PC-9 (cell line): Measurements from ENCODE around the gene DLGAP1. TPM values are rescaled to one million over a fixed set of nuclear protein-coding genes. Genes with fewer than 3 reads are reported as not detected.

Source experiments
- BruUV-seq: library from RNA; stranded (reverse); fragments of 400-500 nt; replicated peaks from 2 replicates; lab custom pipeline; 2021; lab: Mats Ljungman, UMichigan
- CTCF ChIA-PET: fragments of 300-600 bp; sonication (Branson Sonifier 250); formaldehyde crosslinking; loops from one replicate; lab custom pipeline; 2022; ENCODE audit warnings: antibody characterized with exemption; lab: Charles Lee
- POLR2A ChIA-PET: fragments of 300-600 bp; sonication (Branson Sonifier 250); formaldehyde crosslinking; loops from one replicate; lab custom pipeline; 2022; ENCODE audit warnings: antibody characterized with exemption; ENCODE audit not compliant: unreplicated experiment; lab: Charles Lee
- DNase-seq, 2 experiments: peaks; one replicate each; pipeline versions ENCODE4 v3.0.0 to v3.0.0-alpha.2; 2015 to 2022; ENCODE audit warnings: mixed read lengths in 1 of 2
- H2AFZ ChIP-seq: fragments of 200-600 bp; sonication (generic); 2 replicates; pipeline ENCODE4 v1.8.1; 2017; ENCODE audit warnings: antibody characterized with exemption
- H3F3A ChIP-seq: fragments of 200-600 bp; sonication (generic); 2 replicates; pipeline ENCODE4 v1.8.1; 2017; ENCODE audit warnings: antibody characterized with exemption, mild to moderate bottlenecking, low read depth; ENCODE audit not compliant: insufficient read depth
- H3K27ac ChIP-seq: fragments of 200-600 bp; sonication (generic); 2 replicates; pipeline ENCODE4 v1.6.1; 2016; ENCODE audit warnings: mixed run types
- H3K27me3 ChIP-seq: fragments of 200-600 bp; sonication (generic); 2 replicates; pipeline ENCODE4 v1.6.1; 2016; ENCODE audit warnings: low read depth, mixed run types; ENCODE audit not compliant: insufficient read depth
- H3K36me3 ChIP-seq: fragments of 200-600 bp; sonication (generic); 2 replicates; pipeline ENCODE4 v1.6.1; 2016; ENCODE audit warnings: low read depth, mixed run types
- H3K4me1 ChIP-seq: fragments of 200-600 bp; sonication (generic); replicated peaks from 2 replicates; pipeline ENCODE4 v1.6.1; 2016; ENCODE audit warnings: mixed run types; ENCODE audit not compliant: insufficient read depth
- H3K4me2 ChIP-seq: fragments of 200-600 bp; sonication (generic); 2 replicates; pipeline ENCODE4 v1.6.1; 2017; ENCODE audit warnings: mixed run types
- H3K4me3 ChIP-seq: fragments of 200-600 bp; sonication (generic); 2 replicates; pipeline ENCODE4 v1.6.1; 2016; ENCODE audit warnings: mixed run types
- H3K79me2 ChIP-seq: fragments of 200-600 bp; sonication (generic); 2 replicates; pipeline ENCODE4 v1.6.1; 2017; ENCODE audit warnings: low read depth, mixed run types
- H3K9me2 ChIP-seq: fragments of 200-600 bp; sonication (generic); 2 replicates; pipeline ENCODE4 v1.8.1; 2017; ENCODE audit warnings: mild to moderate bottlenecking; ENCODE audit not compliant: insufficient read depth
- H3K9me3 ChIP-seq: fragments of 200-600 bp; sonication (generic); 2 replicates; pipeline ENCODE4 v1.8.1; 2016; ENCODE audit warnings: low read depth; ENCODE audit not compliant: insufficient read depth
- H4K20me1 ChIP-seq: fragments of 200-600 bp; sonication (generic); 2 replicates; pipeline ENCODE4 v1.8.1; 2017; ENCODE audit not compliant: insufficient read depth
- CTCF ChIP-seq: fragments of 200-600 bp; sonication (generic); conservative IDR thresholded peaks from 2 replicates; pipeline ENCODE4 v1.6.1; 2017; ENCODE audit warnings: mixed run types, antibody characterized with exemption, mild to moderate bottlenecking, moderate library complexity
- EZH2 ChIP-seq: fragments of 200-600 bp; sonication (generic); IDR thresholded peaks from 2 replicates; pipeline ENCODE4 v1.8.0; 2017; ENCODE audit warnings: antibody characterized with exemption, low read depth
- intact Hi-C: fragments of 100-400 bp; cut with micrococcal nuclease; formaldehyde crosslinking; loops from one replicate; pipeline ENCODE4 v1.10.0; 2022; ENCODE audit not compliant: unreplicated experiment
- total RNA-seq: library from RNA; stranded (reverse); gene quantifications from 2 replicates; pipeline ENCODE4 v1.2.3, GENCODE V29; 2021

The DLGAP1 gene
- total RNA-seq, 1 experiment from 2014 or later = not detected

- H3K9me2 ChIP-seq = no peaks in the 10 kb centered on the region
- ChIA-PET CTCF (no interaction called here), POLR2A (interaction anchor here (0.6 kb wide), 1 partner anchor 584 kb away, joined by 3 read pairs; no protein-coding TSS in a partner anchor)
- no peak overlapping the region for H3K4me3 ChIP-seq
- no peaks in the 10 kb centered on the region for H3K36me3 ChIP-seq
- H3K4me1 ChIP-seq = no peaks in the 10 kb centered on the region
- TF ChIP-seq CTCF (no peak), EZH2 (no peak)
- no peaks in the 10 kb centered on the region for H3K79me2 ChIP-seq
- H3K9me3 ChIP-seq = no peaks in the 10 kb centered on the region
- no peaks in the 10 kb centered on the region for H3K27me3 ChIP-seq
- intact Hi-C loops = no loop called here
- H3K4me2 ChIP-seq = no peak overlapping the region
- BruUV-seq = no TSS peak
- H4K20me1 ChIP-seq = no peaks in the 10 kb centered on the region
- no peak overlapping the region for H3K27ac ChIP-seq
- H3F3A ChIP-seq = no peaks in the 10 kb centered on the region
- H2AFZ ChIP-seq = no peak overlapping the region
- DNase-seq = no peak
These were observed 592.1 kb downstream of the DLGAP1 start for GRCh38 chr18:3863006-3863405.

GRCh38 chr18:3861495-3861894 lies 593.6 kb downstream of the DLGAP1 start:
- Histone ChIP-seq H3K4me3 (no peak overlapping the region), H3K79me2 (no peaks in the 10 kb centered on the region), H3K36me3 (no peaks in the 10 kb centered on the region), H3K4me1 (no peaks in the 10 kb centered on the region), H2AFZ (no peak overlapping the region), H3K9me3 (no peaks in the 10 kb centered on the region), H3K9me2 (no peaks in the 10 kb centered on the region), H3K4me2 (no peak overlapping the region), H3K27ac (no peak overlapping the region), H4K20me1 (no peaks in the 10 kb centered on the region), H3F3A (no peaks in the 10 kb centered on the region), H3K27me3 (no peaks in the 10 kb centered on the region)
- TF ChIP-seq EZH2 (no peak), CTCF (no peak)
- no TSS peak for BruUV-seq
- no peak for DNase-seq
- ChIA-PET POLR2A (no interaction called here), CTCF (no interaction called here)
- intact Hi-C loops = no loop called here

- H3K9me2 ChIP-seq = no peaks in the 10 kb centered on the region
- ChIA-PET CTCF (interaction anchor here (0.6 kb wide), 1 partner anchor 272 kb away, joined by 3 read pairs; no protein-coding TSS in a partner anchor), POLR2A (no interaction called here)
- no peak for TF ChIP-seq CTCF
- TF ChIP-seq EZH2 = no peak
- no peaks in the 10 kb centered on the region for H3K27me3 ChIP-seq
- no TSS peak for BruUV-seq
- H3F3A ChIP-seq = no peaks in the 10 kb centered on the region
- H3K9me3 ChIP-seq = no peaks in the 10 kb centered on the region
- H2AFZ ChIP-seq = no peak overlapping the region
- H3K4me1 ChIP-seq = no peaks in the 10 kb centered on the region
- no peaks in the 10 kb centered on the region for H3K79me2 ChIP-seq
- H3K4me3 ChIP-seq = no peak overlapping the region
- DNase-seq = no peak
- H3K27ac ChIP-seq = no peak overlapping the region
- no peaks in the 10 kb centered on the region for H4K20me1 ChIP-seq
- no peak overlapping the region for H3K4me2 ChIP-seq
- H3K36me3 ChIP-seq = no peaks in the 10 kb centered on the region
- intact Hi-C loops = no loop called here
These were observed 597.6 kb downstream of the DLGAP1 start for GRCh38 chr18:3857544-3857943.
